KMS-11 (cell line): ENCODE results near the gene EML1.

Experiments
- H2AFZ ChIP-seq: fragments of 200-600 bp; sonication (generic); 2 replicates; pipeline ENCODE4 v1.6.1; 2016; ENCODE audit warnings: antibody characterized with exemption, mixed run types, low read depth
- H3K27ac ChIP-seq: fragments of 200-600 bp; sonication (generic); 2 replicates; pipeline ENCODE4 v1.6.1; 2016; ENCODE audit warnings: mild to moderate bottlenecking, mixed run types
- H3K27me3 ChIP-seq: fragments of 200-600 bp; sonication (generic); 2 replicates; pipeline ENCODE4 v1.6.1; 2017; ENCODE audit warnings: mild to moderate bottlenecking, low read depth, mixed run types, moderate library complexity; ENCODE audit not compliant: insufficient read depth
- H3K36me3 ChIP-seq: fragments of 200-600 bp; sonication (generic); 2 replicates; pipeline ENCODE4 v1.6.1; 2017; ENCODE audit warnings: mild to moderate bottlenecking, mixed run types; ENCODE audit not compliant: insufficient read depth
- H3K4me1 ChIP-seq: fragments of 200-600 bp; sonication (generic); 2 replicates; pipeline ENCODE4 v1.6.1; 2016; ENCODE audit warnings: mild to moderate bottlenecking, low read depth, mixed run types; ENCODE audit not compliant: poor library complexity, severe bottlenecking
- H3K4me2 ChIP-seq: fragments of 200-600 bp; sonication (generic); 2 replicates; pipeline ENCODE4 v1.7.0; 2016; ENCODE audit warnings: mild to moderate bottlenecking, mixed run types
- H3K4me3 ChIP-seq: fragments of 200-600 bp; sonication (generic); IDR thresholded peaks from 2 replicates; pipeline ENCODE4 v1.6.1; 2017; ENCODE audit warnings: low read depth, low read length, mixed read lengths; ENCODE audit not compliant: insufficient read depth
- H3K79me2 ChIP-seq: fragments of 200-600 bp; sonication (generic); 2 replicates; pipeline ENCODE4 v1.6.1; 2016; ENCODE audit warnings: low read depth, mixed run types; ENCODE audit not compliant: insufficient read depth
- H3K9ac ChIP-seq: fragments of 200-600 bp; sonication (generic); 2 replicates; pipeline ENCODE4 v1.6.1; 2016; ENCODE audit warnings: mild to moderate bottlenecking, mixed run types
- H4K20me1 ChIP-seq: fragments of 200-600 bp; sonication (generic); 2 replicates; pipeline ENCODE4 v1.6.1; 2016; ENCODE audit warnings: mild to moderate bottlenecking, mixed run types; ENCODE audit not compliant: insufficient read depth
- CTCF ChIP-seq: fragments of 200-600 bp; sonication (generic); conservative IDR thresholded peaks from 2 replicates; pipeline ENCODE4 v1.6.1; 2017; ENCODE audit warnings: low read depth, mild to moderate bottlenecking, antibody characterized with exemption, low read length, moderate library complexity, mixed read lengths

Gene EML1

GRCh38 chr14:99803106-99803775 is 10.0 kb downstream of the EML1 start:
- Histone ChIP-seq H3K27ac (no peak overlapping the region), H3K9ac (no peak overlapping the region), H3K36me3 (no peaks in the 10 kb centered on the region), H4K20me1 (no peaks in the 10 kb centered on the region), H2AFZ (no peak overlapping the region), H3K4me2 (no peak overlapping the region), H3K79me2 (no peaks in the 10 kb centered on the region), H3K4me1 (no peaks in the 10 kb centered on the region), H3K4me3 (no peak overlapping the region), H3K27me3 (no peaks in the 10 kb centered on the region)
- TF ChIP-seq CTCF = no peak

GRCh38 chr14:99803803-99804202 is 10.6 kb downstream of the EML1 start:
- Histone ChIP-seq H3K36me3 (no peaks in the 10 kb centered on the region), H2AFZ (no peak overlapping the region), H3K4me2 (no peak overlapping the region), H3K79me2 (no peaks in the 10 kb centered on the region), H3K4me1 (no peaks in the 10 kb centered on the region), H3K27ac (no peak overlapping the region), H3K4me3 (no peak overlapping the region), H4K20me1 (no peaks in the 10 kb centered on the region), H3K27me3 (no peaks in the 10 kb centered on the region), H3K9ac (no peak overlapping the region)
- no peak for TF ChIP-seq CTCF

- no peak for TF ChIP-seq CTCF
- Histone ChIP-seq H4K20me1 (no peaks in the 10 kb centered on the region), H3K4me1 (no peaks in the 10 kb centered on the region), H3K9ac (no peak overlapping the region), H3K27ac (no peak overlapping the region), H3K4me2 (no peak overlapping the region), H3K79me2 (no peaks in the 10 kb centered on the region), H3K4me3 (no peak overlapping the region), H2AFZ (no peak overlapping the region), H3K36me3 (no peaks in the 10 kb centered on the region), H3K27me3 (no peaks in the 10 kb centered on the region)
Measured at GRCh38 chr14:99805757-99806439, 12.7 kb downstream of the EML1 start.

- Histone ChIP-seq H2AFZ (no peak overlapping the region), H3K9ac (no peak overlapping the region), H3K79me2 (no peaks in the 10 kb centered on the region), H3K4me2 (no peak overlapping the region), H3K27me3 (no peaks in the 10 kb centered on the region), H4K20me1 (no peaks in the 10 kb centered on the region), H3K4me1 (no peaks in the 10 kb centered on the region), H3K27ac (no peak overlapping the region), H3K4me3 (no peak overlapping the region), H3K36me3 (no peaks in the 10 kb centered on the region)
- TF ChIP-seq CTCF = no peak
Measured at GRCh38 chr14:99806836-99807235, 13.6 kb downstream of the EML1 start.
